Heart left ventricle (tissue), 16 donors: ENCODE results near the gene SLC10A7. TPM values are rescaled to one million over a fixed set of nuclear protein-coding genes. Genes with fewer than 3 reads are reported as not detected.

ENCODE experiments used
- ATAC-seq, 4 donors: fragments of 200-7000 bp; cut with Tn5 transposase; one replicate each; pipeline ENCODE4 v1.9.1; 2020 to 2022; ENCODE audit warnings: moderate library complexity in 4 of 4, mild to moderate bottlenecking in 3 of 4, moderate number of reproducible peaks in 1 of 4
- DNase-seq, 5 donors: peaks; one replicate each; pipeline ENCODE4 v3.0.0-alpha.2; 2020
- H3K27ac ChIP-seq, 12 donors: fragments of 200-600 bp; sonication (generic) in 4 of 12; one replicate each; pipeline versions ENCODE4 v1.5.0 to v1.8.0; 2016 to 2022; ENCODE audit warnings: mild to moderate bottlenecking in 2 of 12
- H3K27me3 ChIP-seq, 9 donors: fragments of 200-600 bp; sonication (generic) in 2 of 9; one replicate each; pipeline versions ENCODE4 v1.5.1 to v1.8.0; 2016 to 2022; ENCODE audit warnings: mild to moderate bottlenecking in 3 of 9
- H3K36me3 ChIP-seq, 9 donors: fragments of 200-600 bp; sonication (generic) in 2 of 9; one replicate each; pipeline versions ENCODE4 v1.5.0 to v1.8.0; 2018 to 2022; ENCODE audit warnings: mild to moderate bottlenecking in 2 of 9
- H3K4me1 ChIP-seq, 12 donors: fragments of 200-600 bp; sonication (generic) in 4 of 12; one replicate each; pipeline versions ENCODE4 v1.5.0 to v1.8.0; 2016 to 2022; ENCODE audit warnings: mild to moderate bottlenecking in 3 of 12
- H3K4me3 ChIP-seq, 12 donors: fragments of 200-600 bp; sonication (generic) in 4 of 12; one replicate each; pipeline versions ENCODE4 v1.5.0 to v1.8.0; 2017 to 2022; ENCODE audit warnings: mild to moderate bottlenecking in 9 of 12, moderate library complexity in 4 of 12
- H3K9me3 ChIP-seq, 12 donors: fragments of 200-600 bp; sonication (generic) in 4 of 12; one replicate each; pipeline versions ENCODE4 v1.5.0 to v1.8.0; 2016 to 2022; ENCODE audit warnings: mild to moderate bottlenecking in 1 of 12
- CTCF ChIP-seq, 12 donors: fragments of 200-600 bp; sonication (generic) in 4 of 12; IDR thresholded peaks; one replicate each; pipeline versions ENCODE4 v1.5.0 to v1.8.0; 2018 to 2022; ENCODE audit warnings: antibody characterized with exemption in 12 of 12, mild to moderate bottlenecking in 5 of 12
- POLR2A ChIP-seq, 2 donors: fragments of 450-650 bp; IDR thresholded peaks; one replicate each; pipeline ENCODE4 v1.6.1; 2017; ENCODE audit warnings: antibody characterized with exemption in 2 of 2, mild to moderate bottlenecking in 2 of 2, moderate library complexity in 2 of 2
- WGBS, 4 donors: extraction: QIAGEN DNeasy Blood & Tissue Kit in 2 of 4; methylation state at CpG; one replicate each; pipeline versions ENCODE4 v1.1.5 to v1.1.7; 2013 to 2018; 5-methylcytosine and 5-hydroxymethylcytosine counted together
- intact Hi-C, 10 donors: fragments of 100-400 bp; cut with DNase I; formaldehyde crosslinking; loops; one replicate each; pipeline versions ENCODE4 v1.11.1 to v1.14.2; 2022
- polyA plus RNA-seq, 2 donors: library from polyadenylated mRNA; stranded (reverse); fragments of 200-250 nt; gene quantifications; one replicate each; pipeline ENCODE4 v1.2.3, GENCODE V29; 2013
- total RNA-seq, 9 donors: library from RNA; depleted of rRNA in 2 of 9; stranded (reverse); fragments of >200 nt in 2 of 9; fragmentation: NEBNext Ultra II Directional in 3 of 9; extraction: Animal tissue kit (Norgen Biotek cat#: 25700) in 3 of 9; gene quantifications; one replicate each; pipeline versions ENCODE4 v1.1.0 to v1.2.4, GENCODE V29; 2016 to 2023
- donor health status: ischemic (EF 13 %, LVEDD 7.1; RV severe dilation, severe dysfunction).
- donor health status: healthy with polysubstance abuse.
- donor health status: DM: no; HTN: yes; CAD: no.
- donor health status: DM: no; HTN: no; CAD: no.
- donor health status: ischemic (EF 25% LVEDD 6.9; RV normal size, moderate dysfunction).
- donor health status: ischemic (EF 25% LVEDD 5.7; RV mildly dilated, moderate dysfunction).
- donor health status: healthy.
- donor health status: DM: yes; HTN: yes; CAD: no.
- donor health status: ischemic (EF 35%, LVEDD 5.7; RV mildly dilated, moderate dysfunction).
- donor health status: nonischemic (EF 11% LVEDD 7.7; RV severe dilation, severe dysfunction).
- donor health status: DM: yes; HTN: yes; CAD: no.
- donor health status: PGD.
- donor health status: ischemic (EF 29% LVEDD 5.4; RV normal size, mild dysfunction).
- donor health status: nonischemic (EF 23%, LVEDD 6.1; RV moderate dilation, normal function).

The SLC10A7 gene
- total and polyA plus RNA-seq, 11 donors: 1.2 to 8.7 (median 3.1) TPM

- DNase-seq: no peak
- no peaks in the 10 kb centered on the region for H3K27me3 ChIP-seq
- 62 to 71% (median 66%) methylated on average over 3 of the region's 3 CpGs for WGBS, 4 donors
- ATAC-seq: no peak
- H3K4me1 ChIP-seq: peaks cover 0 to 8% (median 0%) of the 10 kb centered on the region in 12 donors
- TF ChIP-seq POLR2A (IDR thresholded peaks at IDR 0.05) (no peak), CTCF (IDR thresholded peaks at IDR 0.05) (no peak)
- intact Hi-C loops: no loop called here
- H3K9me3 ChIP-seq: peaks cover 0 to 13% (median 6%) of the 10 kb centered on the region in 12 donors
- H3K36me3 ChIP-seq: peaks cover 0 to 13% (median 0%) of the 10 kb centered on the region in 9 donors
- H3K4me3 ChIP-seq: no peak overlapping the region
- H3K27ac ChIP-seq: no peak overlapping the region
These were observed 33.1 kb downstream of the SLC10A7 start for GRCh38 chr4:146488495-146489174.

GRCh38 chr4:146486565-146486964 lies 35.2 kb downstream of the SLC10A7 start:
- TF ChIP-seq CTCF (IDR thresholded peaks at IDR 0.05) (no peak), POLR2A (IDR thresholded peaks at IDR 0.05) (no peak)
- ATAC-seq: no peak
- 77 to 96% (median 90%) methylated on average over 1 of the region's 1 CpG for WGBS, 4 donors

GRCh38 chr4:146485968-146486367 lies 35.8 kb downstream of the SLC10A7 start:
- intact Hi-C loops: no loop called here
- no peak overlapping the region for H3K27ac ChIP-seq
- no peak overlapping the region for H3K4me3 ChIP-seq

More at GRCh38 chr4:146486565-146486964, 35.2 kb downstream of the SLC10A7 start:
- H3K4me3 ChIP-seq: no peak overlapping the region
- no peaks in the 10 kb centered on the region for H3K27me3 ChIP-seq
- H3K27ac ChIP-seq: no peak overlapping the region
- H3K4me1 ChIP-seq: peaks cover 0 to 8% (median 0%) of the 10 kb centered on the region in 12 donors
- intact Hi-C loops: no loop called here
- H3K36me3 ChIP-seq: peaks cover 0 to 13% (median 0%) of the 10 kb centered on the region in 9 donors
- H3K9me3 ChIP-seq: peaks cover 0 to 34% (median 21%) of the 10 kb centered on the region in 12 donors
- no peak for DNase-seq

More at GRCh38 chr4:146485968-146486367, 35.8 kb downstream of the SLC10A7 start:
- TF ChIP-seq CTCF (IDR thresholded peaks at IDR 0.05) (no peak), POLR2A (IDR thresholded peaks at IDR 0.05) (no peak)
- no peaks in the 10 kb centered on the region for H3K27me3 ChIP-seq
- peaks cover 0 to 8% (median 0%) of the 10 kb centered on the region in 12 donors for H3K4me1 ChIP-seq
- H3K36me3 ChIP-seq: peaks cover 0 to 13% (median 0%) of the 10 kb centered on the region in 9 donors
- ATAC-seq (no peak), DNase-seq (no peak)
- H3K9me3 ChIP-seq: peaks cover 0 to 37% (median 21%) of the 10 kb centered on the region in 12 donors
